Adrenal gland (tissue), 5 donors: ENCODE measurements around the gene NBEAL2.

Experiments
- CTCF ChIP-seq, 6 experiments: fragments of 450-650 bp in 4 of 6; fragments of 200-600 bp in 2 of 6; sonication (generic) in 1 of 6; IDR thresholded peaks; 1 replicate in 5 of 6; 2 replicates in 1 of 6; pipeline versions ENCODE4 v1.5.1 to v1.8.0; 2016 to 2021; ENCODE audit warnings: antibody characterized with exemption in 6 of 6, mild to moderate bottlenecking in 2 of 6, moderate library complexity in 1 of 6
- POLR2A ChIP-seq, 2 donors: fragments of 450-650 bp; IDR thresholded peaks; one replicate each; pipeline ENCODE4 v1.6.1; 2017; ENCODE audit warnings: antibody characterized with exemption in 2 of 2, mild to moderate bottlenecking in 2 of 2, moderate library complexity in 1 of 2
- donor health status: DM: no; HTN: no; CAD: no.

- TF ChIP-seq CTCF (IDR thresholded peaks at IDR 0.05) (no peak), POLR2A (IDR thresholded peaks at IDR 0.05) (peak in 1 of 2 donors; percentile 42)
These were observed 8.9 kb upstream of the NBEAL2 start for GRCh38 chr3:46970391-46971091.
